HG03175 (cell line): ENCODE data around the gene RIPPLY3.
A peak's percentile ranks its signal among the peaks of the same experiment; 100 is the strongest.

ENCODE experiments used
- ATAC-seq: cut with Tn5 transposase; IDR thresholded peaks from one replicate; pipeline ENCODE4 v1.9.1; 2021; ENCODE audit warnings: mild to moderate bottlenecking, moderate library complexity; ENCODE audit not compliant: unreplicated experiment

RIPPLY3 gene

GRCh38 chr21:37006486-37007291 lies at the start of gene RIPPLY3:
Gene RIPPLY3 (plus strand): TSS chr21:37006702. CDS start chr21:37006773, 71 bp downstream.
- ATAC-seq = no peak

DNA sequence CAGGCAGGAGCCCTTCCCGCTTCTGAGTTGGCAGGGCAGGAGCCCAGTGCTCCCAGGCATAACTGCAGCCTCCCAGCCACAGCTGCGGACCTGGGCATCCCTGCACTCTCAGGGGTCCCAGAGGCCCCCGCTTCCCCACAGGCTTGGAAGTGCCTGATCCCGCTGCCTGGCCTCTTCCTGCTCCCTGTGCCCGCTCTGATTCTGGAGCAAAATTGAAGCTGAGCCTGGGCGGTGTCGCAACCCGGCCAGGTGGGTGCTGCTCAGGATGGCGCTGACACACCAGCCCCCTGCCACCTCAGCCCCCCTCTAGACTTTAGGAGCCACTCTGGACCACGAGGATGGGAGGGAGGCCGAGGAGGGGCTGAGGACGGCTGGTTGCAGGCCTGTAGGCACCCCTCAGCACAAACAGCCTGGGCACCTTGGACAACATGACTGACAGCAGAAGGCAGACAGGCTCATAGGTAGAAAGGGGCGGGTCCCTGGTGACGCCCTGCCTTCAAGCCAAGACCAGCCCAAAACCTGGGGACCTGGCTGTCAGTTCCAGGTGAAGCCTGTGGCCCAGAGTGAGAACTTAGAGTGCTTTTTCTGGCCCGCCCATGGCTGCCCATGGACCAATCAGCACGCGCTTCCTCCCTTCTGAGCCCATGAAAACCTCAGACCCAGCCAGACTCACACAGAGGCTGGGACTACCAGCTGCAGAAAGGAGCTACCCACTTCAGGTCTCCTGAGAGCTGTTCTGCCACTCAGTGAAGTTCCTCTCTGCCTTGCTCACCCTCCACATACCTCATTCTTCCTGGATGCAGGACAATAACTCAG lies 47.3 kb upstream of the RIPPLY3 start:
- ATAC-seq = no peak

- ATAC-seq = no peak
Measured at GRCh38 chr21:36960676-36961284, 45.7 kb upstream of the RIPPLY3 start.

DNA sequence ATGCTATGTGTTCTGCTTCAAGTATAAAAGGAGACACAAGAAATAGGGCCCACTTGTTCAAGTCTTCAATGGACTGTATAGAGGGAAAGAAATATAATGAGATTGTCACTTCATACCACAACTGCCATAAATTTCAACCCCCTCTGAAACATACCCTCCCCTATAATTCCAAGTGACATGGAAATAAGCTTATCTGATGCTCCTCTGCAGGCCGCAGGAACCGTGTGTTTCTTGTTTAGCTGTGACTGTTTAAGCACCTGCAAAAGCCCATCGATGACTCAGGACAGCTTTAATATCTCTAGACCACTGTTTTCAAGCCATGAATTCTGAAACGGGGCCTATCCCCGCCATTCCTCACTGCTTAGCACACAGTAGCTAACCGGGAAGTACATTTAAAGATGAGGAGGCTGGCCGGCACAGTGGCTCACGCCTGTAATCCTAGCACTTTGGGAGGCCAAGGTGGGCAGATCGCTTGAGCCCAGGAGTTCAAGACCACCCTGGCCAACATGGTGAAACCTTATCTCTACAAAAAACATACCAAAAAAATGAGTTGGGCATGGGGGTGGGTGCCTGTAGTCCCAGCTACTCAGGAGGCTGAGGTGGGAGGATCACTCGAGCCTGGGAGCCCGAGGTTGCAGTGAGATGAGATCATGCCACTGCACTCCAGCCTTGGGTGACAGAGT lies 44.3 kb upstream of the RIPPLY3 start:
- no peak for ATAC-seq

GRCh38 chr21:36964398-36964797 lies 42.1 kb upstream of the RIPPLY3 start:
- no peak for ATAC-seq

DNA sequence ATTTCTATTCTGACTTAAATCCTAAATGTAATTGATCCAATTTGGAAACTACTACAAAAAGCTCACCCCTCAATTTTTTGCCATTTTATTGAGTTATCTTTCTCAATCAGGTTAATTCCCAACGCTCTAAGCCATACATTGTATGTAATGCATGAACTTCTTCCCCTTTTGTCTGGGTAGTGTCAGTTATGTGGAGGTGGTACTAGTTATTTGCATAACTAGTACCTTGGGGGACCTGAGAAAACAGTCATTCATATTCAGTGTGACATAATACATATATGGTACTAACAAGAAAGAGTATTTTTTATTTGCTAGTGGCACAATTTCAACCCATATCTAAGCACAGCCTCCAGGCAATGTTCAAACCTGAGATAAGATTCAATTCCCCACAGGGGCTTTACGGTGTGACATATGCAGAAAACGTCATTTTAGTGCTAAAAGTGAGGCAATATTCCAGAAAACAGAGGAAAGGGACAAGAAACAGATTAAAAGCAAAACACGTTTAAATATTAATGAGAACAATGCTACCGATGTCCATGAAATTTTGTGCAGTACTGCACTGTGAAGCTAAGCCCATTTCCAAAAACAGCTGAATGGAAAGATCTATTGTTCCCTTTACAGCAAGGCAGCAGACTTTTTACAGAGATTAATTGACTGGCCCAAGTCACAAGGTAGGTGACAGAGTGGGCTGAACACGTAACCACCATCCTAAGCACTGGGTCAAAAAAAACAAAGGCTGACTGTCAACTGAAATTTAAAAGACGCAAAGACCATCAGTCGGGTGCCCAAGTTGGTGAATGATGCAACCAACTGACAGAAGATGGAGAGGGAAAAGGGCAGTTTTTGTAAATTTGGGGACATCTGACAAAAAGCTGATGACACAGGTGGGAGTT lies 41.4 kb upstream of the RIPPLY3 start:
- no peak for ATAC-seq

DNA sequence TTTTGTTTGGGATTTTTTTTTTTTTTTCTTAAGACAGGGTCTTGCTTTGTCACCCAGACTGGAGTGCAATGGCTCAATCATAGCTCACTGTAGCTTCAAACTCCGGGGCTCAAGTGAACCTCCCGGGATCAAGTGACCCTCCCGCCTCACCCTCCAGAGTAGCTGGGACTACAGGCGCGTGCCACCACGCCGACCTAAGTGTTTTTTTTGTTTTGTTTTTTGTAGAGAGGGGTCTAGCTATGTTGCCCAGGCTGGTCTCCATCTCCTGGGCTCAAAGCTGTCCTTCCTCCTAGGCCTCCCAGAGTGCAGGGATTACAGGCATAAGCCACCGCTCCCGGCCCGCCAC lies 40.8 kb upstream of the RIPPLY3 start:
- no peak for ATAC-seq

GRCh38 chr21:36966066-36966820 lies 40.3 kb upstream of the RIPPLY3 start, which contains the start of gene HLCS:
Gene HLCS (minus strand): TSS chr21:36966669. CDS start chr21:36966638, 31 bp downstream.
- peak; percentile 77 for ATAC-seq

GRCh38 chr21:36966821-36967768 lies 39.4 kb upstream of the RIPPLY3 start:
- peak; percentile 20 for ATAC-seq

- ATAC-seq = no peak
Measured at GRCh38 chr21:36968414-36968813, 38.1 kb upstream of the RIPPLY3 start.

DNA sequence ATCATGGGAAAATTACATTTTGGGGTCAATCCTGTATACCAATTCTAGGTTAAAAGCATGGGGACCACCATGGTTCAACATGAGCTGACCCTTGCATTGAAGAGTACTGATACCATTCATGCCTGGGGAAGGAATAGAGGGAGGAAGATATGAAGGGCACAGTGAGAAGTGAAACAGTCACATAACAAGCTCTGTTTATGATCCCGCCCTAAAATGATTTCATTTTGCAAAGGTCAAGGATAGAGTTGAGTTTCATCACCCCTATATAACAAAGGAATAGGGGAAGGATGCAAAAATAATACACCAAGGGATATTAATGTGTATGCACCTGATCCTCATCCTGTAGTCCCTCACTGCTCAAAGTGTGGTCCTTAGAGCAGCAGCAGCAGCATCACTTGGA lies 37.5 kb upstream of the RIPPLY3 start:
- ATAC-seq = no peak

DNA sequence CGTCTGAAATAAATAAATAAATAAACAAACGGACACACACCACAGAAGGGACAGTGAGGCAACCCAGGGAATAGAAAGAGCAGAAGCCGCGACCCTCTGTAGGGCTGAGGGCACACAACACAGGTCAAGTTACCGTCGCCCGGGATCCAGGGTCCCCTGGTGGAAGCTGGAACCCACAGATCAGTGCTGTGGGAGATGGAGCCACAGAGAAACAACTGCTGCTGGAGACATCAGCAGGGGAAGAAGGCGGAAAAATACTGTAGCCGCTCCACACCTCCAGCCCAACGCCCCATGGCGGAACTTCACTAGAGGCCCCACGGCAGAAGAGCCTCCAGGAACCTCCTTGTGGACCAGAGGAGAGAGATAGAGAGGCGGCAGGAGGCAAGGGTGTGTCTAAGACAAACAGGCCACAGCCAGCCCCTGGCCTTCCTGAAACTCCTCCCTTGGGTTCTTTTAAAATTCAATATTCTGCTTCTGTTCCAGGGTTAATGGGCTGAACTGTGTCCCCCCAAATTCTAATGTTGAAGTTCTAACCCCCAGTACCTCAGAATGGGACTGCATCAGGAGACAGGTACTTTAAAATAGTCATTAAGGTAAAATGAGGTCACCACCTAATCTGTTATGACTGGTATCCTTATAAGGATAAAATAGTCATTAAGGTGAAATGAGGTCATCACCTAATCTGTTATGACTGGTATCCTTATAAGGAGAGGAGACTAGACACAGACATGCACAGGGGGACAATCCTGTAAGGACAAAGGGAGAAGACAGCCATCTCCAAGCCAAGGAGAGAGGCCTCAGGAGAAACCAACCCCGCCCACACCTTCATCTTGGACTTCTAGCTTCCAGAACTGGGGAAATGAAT lies 32.3 kb upstream of the RIPPLY3 start:
- no peak for ATAC-seq

- no peak for ATAC-seq
Measured at GRCh38 chr21:36974851-36975192, 31.7 kb upstream of the RIPPLY3 start.

- no peak for ATAC-seq
Measured at GRCh38 chr21:36976228-36976861, 30.2 kb upstream of the RIPPLY3 start.

DNA sequence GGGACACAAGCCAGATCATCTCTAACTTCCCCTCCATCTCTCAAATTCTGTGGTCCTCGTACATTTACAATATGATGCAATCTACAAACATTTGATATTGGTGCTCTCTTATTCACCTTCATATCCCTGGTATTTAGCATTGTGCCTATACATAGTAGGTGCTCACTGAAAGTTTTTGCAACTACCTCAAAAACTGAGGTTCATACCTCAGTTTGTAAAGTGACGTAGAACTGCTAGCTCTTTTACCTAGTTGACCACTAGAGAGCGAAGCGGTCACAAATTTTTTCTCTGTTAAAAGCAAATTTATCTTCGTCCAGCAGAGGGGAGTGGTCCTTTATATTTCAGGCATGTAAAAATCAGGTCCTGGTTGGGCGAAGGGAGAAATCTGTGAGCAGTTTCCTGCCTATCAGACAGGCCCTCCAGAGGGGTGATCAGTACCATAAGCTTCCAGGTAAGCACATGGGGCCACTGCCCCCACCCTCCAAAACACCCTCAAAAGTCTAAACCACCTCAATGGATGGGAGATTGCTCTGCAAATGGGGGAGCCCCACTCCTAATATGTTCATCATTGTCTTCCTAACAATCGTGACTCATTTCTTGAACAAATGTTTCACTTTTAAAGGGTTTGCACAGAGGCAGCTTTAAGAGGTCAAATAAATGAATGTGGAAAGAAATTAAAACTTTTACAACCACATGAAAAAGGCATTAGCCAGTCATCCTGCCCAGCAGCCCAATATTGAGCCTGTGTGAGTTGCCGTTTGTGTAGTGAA lies 29.4 kb upstream of the RIPPLY3 start:
- peak; percentile 83 for ATAC-seq
